Measurements from ENCODE around the gene INIP. TPM values are rescaled to one million over a fixed set of nuclear protein-coding genes. Genes with fewer than 3 reads are reported as not detected.

INIP gene
- total RNA-seq, 1 donor from 2014 or later = 37.8 TPM

GRCh38 chr9:112655668-112656067 lies 62.2 kb downstream of the INIP start:
- no peak overlapping the region for H3K27ac ChIP-seq
- intact Hi-C loops (cut with DNase I) = no loop called here
- no peaks in the 10 kb centered on the region for H3K9me3 ChIP-seq
- no peak overlapping the region for H3K4me3 ChIP-seq
- no peak for DNase-seq (ENCODE audit: low spot score in 2 of 2)
- H3K4me1 ChIP-seq = no peaks in the 10 kb centered on the region
- no peak for TF ChIP-seq CTCF (IDR thresholded peaks at IDR 0.05)
- no peaks in the 10 kb centered on the region for H3K27me3 ChIP-seq
- H3K36me3 ChIP-seq = peaks cover 4 to 5% of the 10 kb centered on the region in 2 donors

- intact Hi-C loops (cut with DNase I) = no loop called here
- no peak for DNase-seq (ENCODE audit: low spot score in 2 of 2)
- H3K27ac ChIP-seq = no peak overlapping the region
- no peaks in the 10 kb centered on the region for H3K4me1 ChIP-seq
- peaks cover under 1 to 1% of the 10 kb centered on the region in 2 donors for H3K36me3 ChIP-seq
- no peak overlapping the region for H3K4me3 ChIP-seq
- H3K9me3 ChIP-seq = peaks cover 4 to 5% of the 10 kb centered on the region in 2 donors
- no peak for TF ChIP-seq CTCF (IDR thresholded peaks at IDR 0.05)
- H3K27me3 ChIP-seq = no peaks in the 10 kb centered on the region
Measured at GRCh38 chr9:112654282-112654681, 63.6 kb downstream of the INIP start.

GRCh38 chr9:112648624-112649023 lies 69.3 kb downstream of the INIP start:
- TF ChIP-seq CTCF (IDR thresholded peaks at IDR 0.05) = no peak
- Histone ChIP-seq H3K36me3 (peaks cover 3 to 16% of the 10 kb centered on the region in 2 donors), H3K9me3 (peaks cover 10 to 23% of the 10 kb centered on the region in 2 donors), H3K4me3 (no peak overlapping the region), H3K27me3 (no peaks in the 10 kb centered on the region), H3K4me1 (no peaks in the 10 kb centered on the region), H3K27ac (no peak overlapping the region)
- intact Hi-C loops (cut with DNase I) = no loop called here
- DNase-seq (ENCODE audit: low spot score in 2 of 2) = no peak

- no peak for DNase-seq (ENCODE audit: low spot score in 2 of 2)
- Histone ChIP-seq H3K36me3 (peaks cover 3 to 16% of the 10 kb centered on the region in 2 donors), H3K9me3 (peaks cover 10 to 23% of the 10 kb centered on the region in 2 donors), H3K27ac (no peak overlapping the region), H3K4me1 (no peaks in the 10 kb centered on the region), H3K27me3 (no peaks in the 10 kb centered on the region), H3K4me3 (no peak overlapping the region)
- intact Hi-C loops (cut with DNase I) = no loop called here
- TF ChIP-seq CTCF (IDR thresholded peaks at IDR 0.05) = no peak
Measured at GRCh38 chr9:112647596-112647995, 70.3 kb downstream of the INIP start.

- intact Hi-C loops (cut with DNase I) = no loop called here
- no peak for DNase-seq (ENCODE audit: low spot score in 2 of 2)
- Histone ChIP-seq H3K4me1 (no peaks in the 10 kb centered on the region), H3K4me3 (no peak overlapping the region), H3K27me3 (no peaks in the 10 kb centered on the region), H3K36me3 (peaks cover 2 to 3% of the 10 kb centered on the region in 2 donors), H3K9me3 (peaks cover 6 to 16% of the 10 kb centered on the region in 2 donors), H3K27ac (no peak overlapping the region)
- no peak for TF ChIP-seq CTCF (IDR thresholded peaks at IDR 0.05)
Measured at GRCh38 chr9:112642126-112642525, 75.8 kb downstream of the INIP start.

GRCh38 chr9:112640311-112640710 lies 77.6 kb downstream of the INIP start:
- DNase-seq (ENCODE audit: low spot score in 2 of 2) = no peak
- intact Hi-C loops (cut with DNase I) = no loop called here
- no peaks in the 10 kb centered on the region for H3K27me3 ChIP-seq
- no peak for TF ChIP-seq CTCF (IDR thresholded peaks at IDR 0.05)
- no peak overlapping the region for H3K27ac ChIP-seq
- H3K9me3 ChIP-seq = peaks cover 6 to 16% of the 10 kb centered on the region in 2 donors
- no peaks in the 10 kb centered on the region for H3K4me1 ChIP-seq
- H3K36me3 ChIP-seq = peaks cover 0 to 2% of the 10 kb centered on the region in 2 donors
- no peak overlapping the region for H3K4me3 ChIP-seq

Data from ascending aorta (tissue), 2 donors.